Loucy (cell line): ENCODE measurements around the gene VWA8.
A peak's percentile ranks its signal among the peaks of the same experiment; 100 is the strongest.

Experiments
- H2AFZ ChIP-seq: fragments of 200-600 bp; sonication (generic); 2 replicates; pipeline ENCODE4 v1.6.0; 2016; ENCODE audit warnings: antibody characterized with exemption, mild to moderate bottlenecking, low read length, moderate library complexity
- H3F3A ChIP-seq: fragments of 200-600 bp; 2 replicates; pipeline ENCODE4 v1.6.0; 2016; ENCODE audit warnings: antibody characterized with exemption, low read depth, mild to moderate bottlenecking
- H3K27me3 ChIP-seq: fragments of 200-600 bp; sonication (generic); 2 replicates; pipeline ENCODE4 v1.6.1; 2014; ENCODE audit warnings: low read length, mild to moderate bottlenecking; ENCODE audit not compliant: insufficient read depth, poor library complexity, severe bottlenecking
- H3K36me3 ChIP-seq: fragments of 200-600 bp; sonication (generic); 2 replicates; pipeline ENCODE4 v1.6.1; 2016; ENCODE audit warnings: low read length; ENCODE audit not compliant: insufficient read depth
- H3K4me1 ChIP-seq: fragments of 200-600 bp; sonication (generic); 2 replicates; pipeline ENCODE4 v1.5.1; 2014; ENCODE audit warnings: low read length, mild to moderate bottlenecking; ENCODE audit not compliant: insufficient read depth, poor library complexity, severe bottlenecking
- H3K4me2 ChIP-seq: fragments of 200-600 bp; sonication (generic); 2 replicates; pipeline ENCODE4 v1.6.0; 2014; ENCODE audit warnings: antibody characterized with exemption, low read length, low read depth, mild to moderate bottlenecking; ENCODE audit not compliant: poor library complexity, severe bottlenecking
- H3K4me3 ChIP-seq: fragments of 200-600 bp; sonication (generic); 2 replicates; pipeline ENCODE4 v1.5.1; 2014; ENCODE audit warnings: low read length, mild to moderate bottlenecking, mixed read lengths; ENCODE audit not compliant: poor library complexity, severe bottlenecking
- H3K79me2 ChIP-seq: fragments of 200-600 bp; sonication (generic); 2 replicates; pipeline ENCODE4 v1.6.1; 2014; ENCODE audit warnings: low read length; ENCODE audit not compliant: insufficient read depth
- H3K9ac ChIP-seq: fragments of 200-600 bp; sonication (generic); 2 replicates; pipeline ENCODE4 v1.6.0; 2014; ENCODE audit warnings: mild to moderate bottlenecking, low read depth, low read length, moderate library complexity; ENCODE audit not compliant: poor library complexity, severe bottlenecking
- H3K9me2 ChIP-seq: fragments of 200-600 bp; sonication (generic); replicated peaks from 2 replicates; pipeline ENCODE4 v1.6.1; 2016; ENCODE audit warnings: low read depth, low read length, mixed read lengths
- H3K9me3 ChIP-seq: fragments of 200-600 bp; sonication (generic); 2 replicates; pipeline ENCODE4 v1.6.1; 2014; ENCODE audit warnings: mild to moderate bottlenecking, antibody characterized with exemption, low read length, low read depth; ENCODE audit not compliant: insufficient read depth
- H4K20me1 ChIP-seq: fragments of 200-600 bp; sonication (generic); 2 replicates; pipeline ENCODE4 v1.6.0; 2014; ENCODE audit warnings: antibody characterized with exemption, low read length, mild to moderate bottlenecking; ENCODE audit not compliant: insufficient read depth, poor library complexity, severe bottlenecking
- CTCF ChIP-seq: fragments of 200-600 bp; sonication (generic); conservative IDR thresholded peaks from 2 replicates; pipeline ENCODE4 v1.5.1; 2014; ENCODE audit warnings: mild to moderate bottlenecking, antibody characterized with exemption, low read length
- EZH2phosphoT487 ChIP-seq: fragments of 200-600 bp; IDR thresholded peaks from 2 replicates; pipeline ENCODE4 v1.6.1; 2018; ENCODE audit warnings: antibody characterized with exemption, mild to moderate bottlenecking, moderate library complexity, borderline replicate concordance

VWA8 gene

GRCh38 chr13:41960637-41961465 is at the start of gene VWA8:
Gene VWA8, minus strand, starts transcription at chr13:41961109. Its CDS starts 94 bp downstream, at chr13:41961015.
- H4K20me1 ChIP-seq, result no peaks in the 10 kb centered on the region
- peaks cover 37% of the 10 kb centered on the region for H3K79me2 ChIP-seq
- no peaks in the 10 kb centered on the region for H3F3A ChIP-seq
- H3K4me1 ChIP-seq, result peaks cover 29% of the 10 kb centered on the region
- H3K4me3 ChIP-seq, result peak within 1 kb of the TSS; percentile 77
- peak within 1 kb of the TSS; percentile 89 for H3K9ac ChIP-seq
- no peaks in the 10 kb centered on the region for H3K36me3 ChIP-seq
- peak within 1 kb of the TSS; percentile 93 for H3K4me2 ChIP-seq
- no peaks in the 10 kb centered on the region for H3K9me3 ChIP-seq
- TF ChIP-seq CTCF (no peak), EZH2phosphoT487 (no peak)
- H2AFZ ChIP-seq, result peak within 1 kb of the TSS; percentile 92
- no peaks in the 10 kb centered on the region for H3K9me2 ChIP-seq
- H3K27me3 ChIP-seq, result no peaks in the 10 kb centered on the region

- Histone ChIP-seq H3K36me3 (no peaks in the 10 kb centered on the region), H3K9me2 (no peaks in the 10 kb centered on the region), H3K79me2 (no peaks in the 10 kb centered on the region), H3F3A (no peaks in the 10 kb centered on the region), H4K20me1 (no peaks in the 10 kb centered on the region), H3K27me3 (no peaks in the 10 kb centered on the region), H3K4me1 (peaks cover 4% of the 10 kb centered on the region), H3K4me2 (no peak overlapping the region), H3K9me3 (no peaks in the 10 kb centered on the region), H3K9ac (no peak overlapping the region), H3K4me3 (no peak overlapping the region), H2AFZ (no peak overlapping the region)
- TF ChIP-seq CTCF (no peak), EZH2phosphoT487 (no peak)
Measured at GRCh38 chr13:42009057-42009456, 48.1 kb upstream of the VWA8 start.

GRCh38 chr13:42007844-42008243 is 46.9 kb upstream of the VWA8 start:
- H3K9me2 ChIP-seq, result no peaks in the 10 kb centered on the region
- TF ChIP-seq EZH2phosphoT487, result no peak
- no peak for TF ChIP-seq CTCF
- H3K27me3 ChIP-seq, result no peaks in the 10 kb centered on the region
- no peak overlapping the region for H3K4me2 ChIP-seq
- H3K9ac ChIP-seq, result no peak overlapping the region
- H3K79me2 ChIP-seq, result no peaks in the 10 kb centered on the region
- H3K36me3 ChIP-seq, result no peaks in the 10 kb centered on the region
- no peak overlapping the region for H2AFZ ChIP-seq
- no peaks in the 10 kb centered on the region for H4K20me1 ChIP-seq
- H3K4me1 ChIP-seq, result peaks cover 4% of the 10 kb centered on the region
- H3K9me3 ChIP-seq, result no peaks in the 10 kb centered on the region
- H3K4me3 ChIP-seq, result no peak overlapping the region
- no peaks in the 10 kb centered on the region for H3F3A ChIP-seq
